HUES48 (cell line): Measurements from ENCODE around the gene MEGF10.

Source experiments
- H3K27ac ChIP-seq: one replicate; pipeline ENCODE4 v1.7.0; 2013; ENCODE audit warnings: low read depth, low read length, inconsistent platforms
- H3K27me3 ChIP-seq: 2 replicates; pipeline ENCODE4 v1.6.1; 2013; ENCODE audit warnings: mild to moderate bottlenecking, low read length; ENCODE audit not compliant: control insufficient read depth, insufficient read depth
- H3K36me3 ChIP-seq: 2 replicates; pipeline ENCODE4 v1.6.1; 2013; ENCODE audit warnings: low read length; ENCODE audit not compliant: control insufficient read depth, insufficient read depth
- H3K4me1 ChIP-seq: 2 replicates; pipeline ENCODE4 v1.6.1; 2013; ENCODE audit warnings: mild to moderate bottlenecking, low read length; ENCODE audit not compliant: control insufficient read depth, insufficient read depth
- H3K4me3 ChIP-seq: 2 replicates; pipeline ENCODE4 v1.5.1; 2013; ENCODE audit warnings: mild to moderate bottlenecking, low read depth, low read length
- H3K9ac ChIP-seq: 2 replicates; pipeline ENCODE4 v1.6.1; 2013; ENCODE audit warnings: mild to moderate bottlenecking, low read depth, low read length, moderate library complexity
- H3K9me3 ChIP-seq: 2 replicates; pipeline ENCODE4 v1.6.1; 2013; ENCODE audit warnings: low read length; ENCODE audit not compliant: control insufficient read depth, insufficient read depth

MEGF10 gene

DNA sequence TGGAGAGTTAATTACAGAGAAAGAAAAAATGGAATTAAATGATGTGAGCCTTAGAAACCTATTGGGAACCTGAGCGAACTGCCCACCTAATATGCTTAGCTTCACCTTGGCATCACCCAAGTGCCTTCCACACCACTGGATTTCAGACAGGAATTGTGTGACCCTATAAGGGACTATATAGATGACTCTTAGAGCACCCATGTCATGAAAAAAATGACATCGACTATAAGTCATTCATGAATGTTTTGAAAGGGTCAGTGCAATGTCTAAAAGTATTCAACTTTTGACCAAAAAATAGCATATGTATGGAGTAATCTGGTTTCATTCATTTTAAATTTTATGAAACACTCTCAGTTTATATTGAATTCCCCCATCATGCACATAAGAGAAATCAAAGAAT, 145.2 kb downstream of the MEGF10 start:
- Histone ChIP-seq H3K9ac (no peak overlapping the region), H3K36me3 (peaks cover 17% of the 10 kb centered on the region), H3K27me3 (no peaks in the 10 kb centered on the region), H3K27ac (no peak overlapping the region), H3K4me3 (no peak overlapping the region), H3K9me3 (no peaks in the 10 kb centered on the region), H3K4me1 (no peaks in the 10 kb centered on the region)

DNA sequence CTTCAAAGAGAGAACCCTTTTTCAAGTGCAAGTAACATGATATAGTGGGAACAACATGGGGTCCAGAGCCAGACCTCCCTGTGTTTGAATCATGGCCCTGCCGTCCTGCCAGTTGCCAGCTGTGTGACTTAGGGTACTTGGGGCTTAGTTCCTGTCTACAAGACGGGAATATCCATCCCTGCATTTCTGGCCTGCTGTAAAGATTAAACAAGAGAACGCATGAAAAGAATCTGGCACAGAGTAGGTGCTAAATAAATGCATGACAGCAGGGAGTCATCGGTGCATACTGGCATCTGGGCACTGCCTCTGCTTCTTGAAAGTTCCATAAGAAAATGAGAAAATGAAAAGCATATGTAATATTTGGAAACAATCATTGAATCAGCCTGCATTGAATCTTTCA, 149.0 kb downstream of the MEGF10 start:
- Histone ChIP-seq H3K9me3 (no peaks in the 10 kb centered on the region), H3K9ac (no peak overlapping the region), H3K4me3 (no peak overlapping the region), H3K36me3 (peaks cover 40% of the 10 kb centered on the region), H3K27me3 (no peaks in the 10 kb centered on the region), H3K27ac (no peak overlapping the region), H3K4me1 (no peaks in the 10 kb centered on the region)

DNA sequence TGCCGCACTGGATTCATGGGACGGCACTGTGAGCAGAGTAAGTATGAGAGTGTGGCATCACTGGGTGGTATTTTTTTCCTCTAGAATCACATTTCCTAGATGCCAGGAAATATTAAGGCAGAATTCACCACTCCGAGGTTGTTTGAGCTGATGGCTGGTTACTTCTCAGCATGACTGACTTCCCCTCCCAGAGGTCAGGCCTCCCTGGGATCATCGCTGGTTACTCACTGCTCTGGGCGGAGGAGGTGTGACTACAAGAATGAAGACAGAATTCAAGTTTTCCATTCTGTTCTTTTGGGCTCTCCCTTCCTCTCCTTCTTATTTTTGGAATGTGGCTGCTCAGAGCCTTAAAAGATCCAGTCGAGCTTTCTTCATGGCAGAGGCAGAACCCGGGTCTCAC, 150.2 kb downstream of the MEGF10 start:
- no peaks in the 10 kb centered on the region for H3K27me3 ChIP-seq
- H3K36me3 ChIP-seq = peaks cover 47% of the 10 kb centered on the region
- H3K4me3 ChIP-seq = no peak overlapping the region
- H3K27ac ChIP-seq = no peak overlapping the region
- H3K4me1 ChIP-seq = no peaks in the 10 kb centered on the region
- H3K9ac ChIP-seq = no peak overlapping the region
- no peaks in the 10 kb centered on the region for H3K9me3 ChIP-seq

DNA sequence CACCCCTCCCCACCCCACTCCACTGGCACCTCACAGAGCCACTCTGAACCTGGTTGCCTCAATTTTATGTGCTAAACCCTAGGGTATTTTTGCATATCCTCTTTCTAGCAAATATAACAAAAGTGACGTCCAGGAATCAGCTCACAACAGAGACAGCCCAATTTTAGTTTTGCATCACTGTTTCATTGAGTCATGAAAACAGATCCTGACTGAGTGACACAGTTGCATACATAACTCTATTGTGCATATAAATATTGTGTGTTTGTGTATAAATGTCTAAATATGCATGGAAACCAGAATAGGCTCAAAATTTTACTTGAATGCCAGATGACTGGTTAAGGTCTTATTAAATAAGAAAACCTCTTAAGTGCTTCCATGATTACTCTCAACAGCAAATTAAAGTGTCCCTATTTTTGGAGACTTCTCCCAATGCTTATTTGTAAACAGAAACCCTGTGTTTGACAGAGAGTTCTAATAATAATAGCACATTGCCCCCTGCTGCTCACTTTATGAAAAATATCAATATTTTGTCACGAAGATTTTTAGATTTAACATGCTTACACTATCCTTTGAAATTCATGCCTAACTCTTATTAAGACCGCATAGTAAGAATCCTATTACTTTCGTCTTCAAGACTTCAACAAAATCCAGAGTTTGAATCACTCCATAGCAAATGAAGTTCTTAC, 151.3 kb downstream of the MEGF10 start:
- H3K36me3 ChIP-seq = peaks cover 48% of the 10 kb centered on the region
- no peak overlapping the region for H3K4me3 ChIP-seq
- no peak overlapping the region for H3K9ac ChIP-seq
- H3K27ac ChIP-seq = no peak overlapping the region
- H3K4me1 ChIP-seq = no peaks in the 10 kb centered on the region
- no peaks in the 10 kb centered on the region for H3K9me3 ChIP-seq
- H3K27me3 ChIP-seq = no peaks in the 10 kb centered on the region

DNA sequence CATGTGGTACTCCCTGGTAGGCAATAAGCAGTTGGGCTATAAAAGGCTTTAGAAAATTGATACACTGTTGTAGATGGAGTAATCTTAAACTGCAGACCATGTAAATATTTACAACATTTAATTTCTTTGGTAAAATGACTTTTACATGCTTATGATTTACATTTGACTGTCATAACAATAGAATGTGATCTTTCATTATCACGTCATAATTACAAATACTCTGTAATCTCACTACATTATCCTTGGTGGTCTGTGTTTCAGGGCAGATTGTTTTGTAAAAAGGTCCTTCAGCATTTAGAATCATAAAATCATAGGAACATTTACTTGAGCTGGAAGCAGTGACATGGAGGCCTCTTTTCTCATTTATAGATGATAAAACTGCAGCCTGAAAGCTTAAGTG, 153.6 kb downstream of the MEGF10 start:
- Histone ChIP-seq H3K36me3 (peaks cover 63% of the 10 kb centered on the region), H3K4me1 (no peaks in the 10 kb centered on the region), H3K27ac (no peak overlapping the region), H3K9ac (no peak overlapping the region), H3K9me3 (no peaks in the 10 kb centered on the region), H3K4me3 (no peak overlapping the region), H3K27me3 (no peaks in the 10 kb centered on the region)

- Histone ChIP-seq H3K4me1 (no peaks in the 10 kb centered on the region), H3K36me3 (peaks cover 70% of the 10 kb centered on the region), H3K27ac (no peak overlapping the region), H3K4me3 (no peak overlapping the region), H3K27me3 (no peaks in the 10 kb centered on the region), H3K9me3 (no peaks in the 10 kb centered on the region), H3K9ac (no peak overlapping the region)
Measured at GRCh38 chr5:127445328-127445727, 154.7 kb downstream of the MEGF10 start.

DNA sequence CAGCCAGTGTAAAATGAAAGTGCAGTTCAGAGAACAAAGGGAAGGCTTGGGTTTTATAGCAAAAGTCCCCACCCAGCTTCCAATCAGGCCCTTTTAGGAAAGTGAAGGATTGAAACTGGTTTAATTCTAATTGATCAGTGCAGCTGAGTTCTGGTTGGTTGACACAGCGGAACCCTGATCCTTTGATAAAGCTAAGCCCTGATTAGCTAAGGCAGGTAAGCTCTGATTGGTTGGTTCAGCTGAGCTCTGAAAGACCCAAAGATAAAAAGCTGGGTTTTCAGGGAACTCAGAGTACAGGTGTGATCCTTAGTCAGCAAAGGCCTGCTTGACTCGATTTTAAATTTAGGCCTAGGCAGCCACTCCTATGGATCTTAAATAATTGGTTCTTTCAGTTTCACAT, 156.0 kb downstream of the MEGF10 start:
- Histone ChIP-seq H3K4me1 (no peaks in the 10 kb centered on the region), H3K4me3 (no peak overlapping the region), H3K36me3 (peaks cover 71% of the 10 kb centered on the region), H3K9ac (no peak overlapping the region), H3K27ac (no peak overlapping the region), H3K9me3 (no peaks in the 10 kb centered on the region), H3K27me3 (no peaks in the 10 kb centered on the region)

DNA sequence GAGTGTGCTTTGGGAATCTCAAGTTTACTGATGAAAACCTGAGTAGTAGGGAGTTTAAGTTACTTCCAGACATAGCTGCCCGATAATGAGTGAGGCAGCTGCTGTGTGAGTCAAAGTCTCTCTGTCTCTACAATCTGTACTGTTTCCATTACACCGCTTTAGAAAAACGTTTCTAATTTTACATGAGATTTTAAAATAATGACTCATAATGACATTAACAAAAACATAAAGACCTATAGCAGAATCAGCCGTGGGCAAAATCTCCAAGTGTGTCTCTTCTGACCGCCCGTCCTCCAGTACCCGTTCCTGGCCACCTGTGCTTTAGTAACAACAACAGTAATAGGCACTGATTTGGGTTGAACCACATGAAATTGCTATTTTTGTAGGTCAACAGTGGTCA, 157.2 kb downstream of the MEGF10 start:
- H3K27ac ChIP-seq = no peak overlapping the region
- peaks cover 72% of the 10 kb centered on the region for H3K36me3 ChIP-seq
- no peaks in the 10 kb centered on the region for H3K4me1 ChIP-seq
- no peak overlapping the region for H3K4me3 ChIP-seq
- no peaks in the 10 kb centered on the region for H3K9me3 ChIP-seq
- no peak overlapping the region for H3K9ac ChIP-seq
- H3K27me3 ChIP-seq = no peaks in the 10 kb centered on the region

- no peaks in the 10 kb centered on the region for H3K27me3 ChIP-seq
- no peak overlapping the region for H3K27ac ChIP-seq
- H3K4me1 ChIP-seq = no peaks in the 10 kb centered on the region
- no peaks in the 10 kb centered on the region for H3K9me3 ChIP-seq
- peaks cover 72% of the 10 kb centered on the region for H3K36me3 ChIP-seq
- H3K4me3 ChIP-seq = no peak overlapping the region
- H3K9ac ChIP-seq = no peak overlapping the region
Measured at GRCh38 chr5:127450046-127450445, 159.4 kb downstream of the MEGF10 start.

DNA sequence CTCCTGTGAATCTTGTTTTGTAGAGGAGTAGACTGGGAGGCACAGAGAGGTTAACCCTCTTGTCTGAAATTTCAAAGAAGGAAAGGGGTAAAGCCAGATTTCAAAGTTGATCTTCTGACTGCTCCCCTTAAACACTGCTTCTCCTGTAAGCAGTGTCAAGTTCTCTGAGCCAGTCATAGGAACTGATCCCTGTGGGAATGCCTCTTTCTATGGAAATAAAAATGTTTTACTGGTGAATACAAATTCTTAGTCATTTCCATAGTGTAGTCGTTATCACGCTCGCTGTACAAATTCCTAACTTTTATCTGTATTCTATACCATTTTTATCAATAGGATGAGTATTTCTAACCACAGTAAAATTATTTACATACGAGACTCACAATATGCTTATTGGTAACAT, 160.5 kb downstream of the MEGF10 start:
- H3K4me3 ChIP-seq = no peak overlapping the region
- no peaks in the 10 kb centered on the region for H3K4me1 ChIP-seq
- no peak overlapping the region for H3K9ac ChIP-seq
- peaks cover 68% of the 10 kb centered on the region for H3K36me3 ChIP-seq
- no peaks in the 10 kb centered on the region for H3K27me3 ChIP-seq
- no peaks in the 10 kb centered on the region for H3K9me3 ChIP-seq
- H3K27ac ChIP-seq = no peak overlapping the region

- no peak overlapping the region for H3K9ac ChIP-seq
- no peaks in the 10 kb centered on the region for H3K9me3 ChIP-seq
- peaks cover 74% of the 10 kb centered on the region for H3K36me3 ChIP-seq
- H3K27me3 ChIP-seq = no peaks in the 10 kb centered on the region
- H3K4me1 ChIP-seq = no peaks in the 10 kb centered on the region
- H3K27ac ChIP-seq = no peak overlapping the region
- no peak overlapping the region for H3K4me3 ChIP-seq
Measured at GRCh38 chr5:127452626-127453025, 162.0 kb downstream of the MEGF10 start.
